GM18505 (cell line): Measurements from ENCODE around the gene SEC14L3.

ENCODE experiments used
- ATAC-seq: cut with Tn5 transposase; IDR thresholded peaks from one replicate; pipeline ENCODE4 v1.9.1; 2021; ENCODE audit not compliant: unreplicated experiment
- POLR2A ChIP-seq: IDR thresholded peaks from 4 replicates; pipeline ENCODE4 v1.6.1; 2011; ENCODE audit warnings: borderline replicate concordance; ENCODE audit not compliant: insufficient read depth, insufficient read length; ENCODE audit errors: extremely low read depth

SEC14L3 gene

DNA sequence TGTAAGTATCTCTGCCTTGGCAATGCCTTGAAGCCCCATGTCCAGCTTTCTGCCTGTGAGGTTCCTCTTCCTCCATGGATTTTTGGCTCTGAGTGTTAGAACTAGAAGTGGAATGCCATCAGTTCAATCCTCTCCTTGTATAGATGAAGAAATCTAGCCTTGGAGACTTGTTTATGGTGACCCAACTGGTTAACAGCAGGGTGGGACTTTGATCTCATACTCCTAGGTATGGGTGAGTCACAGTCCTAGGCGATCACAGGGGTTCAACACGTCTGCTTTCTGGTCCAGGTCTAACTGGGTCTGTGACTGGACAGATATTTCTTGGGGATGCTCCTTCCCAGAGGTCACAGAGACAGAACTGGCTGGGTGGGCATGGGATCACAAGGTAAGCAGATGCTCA lies 55.4 kb downstream of the SEC14L3 start:
- ATAC-seq: no peak

DNA sequence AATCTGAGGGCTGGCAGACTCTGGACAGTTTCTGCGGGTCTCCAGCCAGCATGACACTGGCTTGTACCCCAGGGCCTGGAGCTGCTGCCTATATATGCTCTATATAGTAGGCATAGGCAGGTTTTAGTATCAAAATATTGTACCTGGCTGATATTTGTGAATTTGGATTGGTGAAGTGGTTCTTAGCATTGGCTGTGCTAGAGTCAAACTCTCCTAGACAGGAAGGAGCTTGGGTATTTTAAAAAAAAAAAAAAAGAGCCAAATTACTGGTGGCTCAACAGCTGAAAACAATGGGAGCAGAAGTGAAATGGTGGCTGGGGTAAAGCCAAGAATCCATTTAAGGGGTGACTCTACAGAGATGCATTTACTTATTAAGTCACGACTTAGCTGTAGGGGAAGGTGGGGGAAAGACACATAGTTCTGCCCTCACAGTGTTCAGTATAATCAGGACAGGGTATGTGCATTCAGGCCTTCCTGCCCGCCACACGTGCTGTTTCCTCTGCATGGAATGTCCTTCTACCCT lies 57.2 kb downstream of the SEC14L3 start:
- no peak for TF ChIP-seq POLR2A
- ATAC-seq: no peak

More for the DNA sequence above, 55.4 kb downstream of the SEC14L3 start:
- no peak for TF ChIP-seq POLR2A

DNA sequence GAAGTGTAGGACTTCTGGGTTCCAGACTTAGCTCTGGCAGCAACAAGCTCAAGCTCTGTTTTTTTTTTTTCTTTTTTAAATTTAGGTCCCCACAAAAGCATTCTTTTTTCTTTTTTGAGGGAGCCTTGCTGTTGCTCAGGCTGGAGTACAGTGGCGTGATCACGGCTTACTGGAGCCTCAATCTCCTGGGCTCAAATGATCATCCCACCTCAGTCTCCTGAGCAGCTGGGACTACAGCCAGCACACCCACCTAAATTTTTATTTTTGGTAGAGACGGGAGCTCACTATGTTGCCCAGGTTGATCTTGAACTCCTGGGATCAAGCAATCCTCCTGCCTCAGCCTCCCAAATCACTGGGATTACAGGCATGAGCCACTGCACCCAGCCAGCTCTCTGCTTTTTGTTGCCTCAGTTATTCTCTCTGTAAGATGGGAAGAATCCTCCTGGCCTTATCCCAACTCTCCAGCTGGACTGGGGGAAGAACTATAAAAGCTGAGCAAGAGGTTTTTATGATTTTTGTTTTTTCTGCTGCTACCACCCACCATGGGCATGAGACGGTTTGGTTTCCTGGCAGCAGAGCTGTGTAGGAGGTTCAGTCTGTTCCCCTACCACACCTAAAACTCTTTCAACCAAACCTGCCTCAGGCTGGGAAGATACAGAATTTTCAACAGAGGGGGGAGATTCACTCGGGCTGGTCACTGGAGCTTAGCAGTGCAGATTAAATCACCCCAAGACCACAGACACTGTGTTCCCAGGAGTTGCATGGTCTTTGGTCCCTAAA lies 57.9 kb downstream of the SEC14L3 start:
- TF ChIP-seq POLR2A: no peak
- ATAC-seq: no peak

DNA sequence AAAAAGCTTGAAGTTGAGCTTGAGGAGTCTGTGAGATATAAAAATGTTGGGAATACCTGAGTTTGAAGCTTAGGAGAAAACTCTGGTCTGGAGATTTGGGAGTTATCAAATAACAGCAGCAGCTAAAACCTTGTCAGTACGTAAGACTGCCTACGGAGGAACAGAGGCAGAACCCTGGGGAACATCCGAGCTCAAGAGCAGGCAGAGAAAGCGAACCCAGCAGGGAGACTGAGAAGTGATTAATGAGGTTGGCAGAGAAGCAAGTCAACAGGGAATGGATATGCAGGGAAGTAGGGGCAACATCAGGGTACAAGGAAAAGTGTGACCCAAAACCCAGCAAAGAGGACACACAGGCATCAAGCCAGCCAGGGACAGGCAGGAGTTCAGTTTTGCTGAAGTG lies 58.8 kb downstream of the SEC14L3 start:
- ATAC-seq: no peak
- no peak for TF ChIP-seq POLR2A

DNA sequence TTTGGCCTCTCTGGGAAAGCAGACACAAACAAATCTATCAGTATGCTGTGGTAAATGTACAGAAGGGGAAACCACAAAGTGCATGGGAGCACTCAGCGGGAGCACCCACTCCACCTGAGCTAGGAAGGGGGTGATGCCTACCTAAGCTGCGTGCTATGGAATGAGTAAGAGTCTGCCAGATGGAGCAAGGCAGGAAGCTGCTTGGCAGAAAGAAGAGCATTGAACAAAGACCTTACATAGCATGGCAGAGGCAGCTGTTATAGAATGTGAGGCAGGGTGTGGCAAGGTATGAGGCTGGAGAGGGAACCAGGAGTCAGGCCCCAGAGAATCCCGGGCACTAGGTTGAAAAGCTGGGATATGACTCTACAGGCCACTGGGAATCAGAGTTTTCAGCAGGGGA lies 60.0 kb downstream of the SEC14L3 start:
- ATAC-seq: no peak
- no peak for TF ChIP-seq POLR2A
